Measurements from ENCODE around the gene SMAD3. TPM values are rescaled to one million over a fixed set of nuclear protein-coding genes. Genes with fewer than 3 reads are reported as not detected.

SMAD3 gene
- total RNA-seq, 2 donors from 2014 or later = 47.9 to 78.5 TPM

- ATAC-seq (ENCODE audit: insufficient number of reproducible peaks, low FRiP score, low read depth) (no peak), DNase-seq (ENCODE audit: low spot score) (no peak)
- H3K36me3 ChIP-seq = no peaks in the 10 kb centered on the region
Observed at GRCh38 chr15:67232591-67232990, 167.2 kb downstream of the SMAD3 start.

GRCh38 chr15:67240235-67241131 is 175.1 kb downstream of the SMAD3 start:
- ATAC-seq (ENCODE audit: insufficient number of reproducible peaks, low FRiP score, low read depth) (no peak), DNase-seq (ENCODE audit: low spot score) (no peak)
- H3K27ac ChIP-seq = no peak overlapping the region
- no peaks in the 10 kb centered on the region for H3K36me3 ChIP-seq
- no peaks in the 10 kb centered on the region for H3K27me3 ChIP-seq (replicated peaks; ENCODE audit: insufficient read depth)
- no peak for TF ChIP-seq CTCF (IDR thresholded peaks at IDR 0.05)
- no peaks in the 10 kb centered on the region for H3K9me3 ChIP-seq
- H3K4me3 ChIP-seq = no peak overlapping the region
- H3K4me1 ChIP-seq (ENCODE audit: control insufficient read depth in 1 of 2, low read depth in 2 of 2) = peaks cover 0 to 9% of the 10 kb centered on the region in 2 donors

More at GRCh38 chr15:67232591-67232990, 167.2 kb downstream of the SMAD3 start:
- Histone ChIP-seq H3K27me3 (replicated peaks; ENCODE audit: insufficient read depth) (no peaks in the 10 kb centered on the region), H3K27ac (no peak overlapping the region), H3K4me3 (no peak overlapping the region), H3K4me1 (ENCODE audit: control insufficient read depth in 1 of 2, low read depth in 2 of 2) (no peaks in the 10 kb centered on the region), H3K9me3 (no peaks in the 10 kb centered on the region)
- TF ChIP-seq CTCF (IDR thresholded peaks at IDR 0.05) = no peak

GRCh38 chr15:67241132-67241855 is 175.9 kb downstream of the SMAD3 start:
- Histone ChIP-seq H3K9me3 (no peaks in the 10 kb centered on the region), H3K36me3 (no peaks in the 10 kb centered on the region), H3K4me3 (no peak overlapping the region), H3K27me3 (replicated peaks; ENCODE audit: insufficient read depth) (no peaks in the 10 kb centered on the region), H3K27ac (no peak overlapping the region), H3K4me1 (ENCODE audit: control insufficient read depth in 1 of 2, low read depth in 2 of 2) (peaks cover 0 to 9% of the 10 kb centered on the region in 2 donors)
- ATAC-seq (ENCODE audit: insufficient number of reproducible peaks, low FRiP score, low read depth) (no peak), DNase-seq (ENCODE audit: low spot score) (no peak)
- TF ChIP-seq CTCF (IDR thresholded peaks at IDR 0.05) = no peak

GRCh38 chr15:67242708-67243111 is 177.3 kb downstream of the SMAD3 start:
- no peaks in the 10 kb centered on the region for H3K36me3 ChIP-seq
- peaks cover 0 to 9% of the 10 kb centered on the region in 2 donors for H3K4me1 ChIP-seq (ENCODE audit: control insufficient read depth in 1 of 2, low read depth in 2 of 2)
- no peak for TF ChIP-seq CTCF (IDR thresholded peaks at IDR 0.05)
- DNase-seq (ENCODE audit: low spot score) (no peak), ATAC-seq (ENCODE audit: insufficient number of reproducible peaks, low FRiP score, low read depth) (no peak)
- no peak overlapping the region for H3K4me3 ChIP-seq
- no peaks in the 10 kb centered on the region for H3K27me3 ChIP-seq (replicated peaks; ENCODE audit: insufficient read depth)
- no peak overlapping the region for H3K27ac ChIP-seq
- peaks cover 3% of the 10 kb centered on the region for H3K9me3 ChIP-seq

Other genes with a start within 250 kb of the SMAD3 start
- 10 to 100 TPM; 26.0 to 26.7 TPM for gene AAGAB, start 189.1 kb downstream of the SMAD3 start, total RNA-seq
- 1 to 10 TPM in 1 of 2 donors, under 1 TPM in 1; 0.14 to 2.3 TPM for gene IQCH, start 189.2 kb downstream of the SMAD3 start, total RNA-seq